ENCODE results near the gene GCGR. TPM values are rescaled to one million over a fixed set of nuclear protein-coding genes. Genes with fewer than 3 reads are reported as not detected.

The GCGR gene
- total RNA-seq, 4 donors from 2014 or later = not detected

- no peak overlapping the region for H3K27ac ChIP-seq
- H3K4me3 ChIP-seq (replicated peaks in 1 of 3) = no peak overlapping the region
- no peak for DNase-seq
- TF ChIP-seq POLR2A (IDR thresholded peaks at IDR 0.05) (no peak), CTCF (IDR thresholded peaks at IDR 0.05) (no peak)
- WGBS, 2 donors = 72 to 76% methylated on average over 6 to 15 of the region's 24 CpGs
- no peaks in the 10 kb centered on the region for H3K9me3 ChIP-seq
- peaks cover 4 to 11% of the 10 kb centered on the region in 2 donors for H3K4me1 ChIP-seq
- H3K27me3 ChIP-seq = no peaks in the 10 kb centered on the region
- intact Hi-C loops (cut with DNase I) = no loop called here
- no peaks in the 10 kb centered on the region for H3K36me3 ChIP-seq
Measured at GRCh38 chr17:81811705-81812570, 8.0 kb downstream of the GCGR start.

- 87 to 89% methylated on average over 35 to 40 of the region's 45 CpGs for WGBS, 2 donors
- H3K36me3 ChIP-seq = no peaks in the 10 kb centered on the region
- no peaks in the 10 kb centered on the region for H3K27me3 ChIP-seq
- TF ChIP-seq POLR2A (IDR thresholded peaks at IDR 0.05) (no peak), CTCF (IDR thresholded peaks at IDR 0.05) (no peak)
- H3K4me3 ChIP-seq (replicated peaks in 1 of 3) = no peak overlapping the region
- DNase-seq = no peak
- no peaks in the 10 kb centered on the region for H3K9me3 ChIP-seq
- intact Hi-C loops (cut with DNase I) = no loop called here
- H3K27ac ChIP-seq = no peak overlapping the region
- H3K4me1 ChIP-seq = peaks cover 4 to 11% of the 10 kb centered on the region in 2 donors
Measured at GRCh38 chr17:81812571-81813370, 8.8 kb downstream of the GCGR start.

GRCh38 chr17:81813371-81813684 is 9.4 kb downstream of the GCGR start:
- no peak for TF ChIP-seq POLR2A (IDR thresholded peaks at IDR 0.05)
- no peak for TF ChIP-seq CTCF (IDR thresholded peaks at IDR 0.05)
- peaks cover 4 to 11% of the 10 kb centered on the region in 2 donors for H3K4me1 ChIP-seq
- DNase-seq = no peak
- H3K27me3 ChIP-seq = no peaks in the 10 kb centered on the region
- 89 to 93% methylated on average over 3 to 11 of the region's 15 CpGs for WGBS, 2 donors
- no peaks in the 10 kb centered on the region for H3K9me3 ChIP-seq
- intact Hi-C loops (cut with DNase I) = no loop called here
- no peak overlapping the region for H3K27ac ChIP-seq
- no peak overlapping the region for H3K4me3 ChIP-seq (replicated peaks in 1 of 3)
- H3K36me3 ChIP-seq = no peaks in the 10 kb centered on the region

- TF ChIP-seq CTCF (IDR thresholded peaks at IDR 0.05) (no peak), POLR2A (IDR thresholded peaks at IDR 0.05) (no peak)
- Histone ChIP-seq H3K4me1 (peaks cover 4 to 11% of the 10 kb centered on the region in 2 donors), H3K27ac (no peak overlapping the region), H3K4me3 (replicated peaks in 1 of 3) (no peak overlapping the region), H3K36me3 (no peaks in the 10 kb centered on the region), H3K27me3 (no peaks in the 10 kb centered on the region), H3K9me3 (no peaks in the 10 kb centered on the region)
- WGBS, 2 donors = 86 to 91% methylated on average over 31 of the region's 41 CpGs
- intact Hi-C loops (cut with DNase I) = no loop called here
- DNase-seq = no peak
Measured at GRCh38 chr17:81813861-81814683, 10.1 kb downstream of the GCGR start.
